ENCODE measurements around the gene DAB1.

- TF ChIP-seq USF1 (IDR thresholded peaks at IDR 0.05; ENCODE audit: borderline replicate concordance, extremely low read length, insufficient read depth, low read depth, low read length) (no peak), RAD51 (IDR thresholded peaks at IDR 0.05) (no peak), NBN (IDR thresholded peaks at IDR 0.05) (no peak), SREBF2 (IDR thresholded peaks at IDR 0.05; ENCODE audit: low read length) (no peak), BHLHE40 (IDR thresholded peaks at IDR 0.05; ENCODE audit: borderline replicate concordance in 1 of 2, low read depth in 2 of 2, low read length in 1 of 2) (no peak), IRF3 (IDR thresholded peaks at IDR 0.05) (no peak), EZH2 (IDR thresholded peaks at IDR 0.05; ENCODE audit: borderline replicate concordance, control insufficient read depth, low read depth, low read length) (no peak), ESRRA (IDR thresholded peaks at IDR 0.05; ENCODE audit: low read length) (no peak), MYC (IDR thresholded peaks at IDR 0.05; ENCODE audit: insufficient read depth, insufficient read length, insufficient replicate concordance, low read length, severe bottlenecking) (no peak), BMI1 (IDR thresholded peaks at IDR 0.05; ENCODE audit: borderline replicate concordance) (no peak)
- TF ChIP-seq, protein P1, sequence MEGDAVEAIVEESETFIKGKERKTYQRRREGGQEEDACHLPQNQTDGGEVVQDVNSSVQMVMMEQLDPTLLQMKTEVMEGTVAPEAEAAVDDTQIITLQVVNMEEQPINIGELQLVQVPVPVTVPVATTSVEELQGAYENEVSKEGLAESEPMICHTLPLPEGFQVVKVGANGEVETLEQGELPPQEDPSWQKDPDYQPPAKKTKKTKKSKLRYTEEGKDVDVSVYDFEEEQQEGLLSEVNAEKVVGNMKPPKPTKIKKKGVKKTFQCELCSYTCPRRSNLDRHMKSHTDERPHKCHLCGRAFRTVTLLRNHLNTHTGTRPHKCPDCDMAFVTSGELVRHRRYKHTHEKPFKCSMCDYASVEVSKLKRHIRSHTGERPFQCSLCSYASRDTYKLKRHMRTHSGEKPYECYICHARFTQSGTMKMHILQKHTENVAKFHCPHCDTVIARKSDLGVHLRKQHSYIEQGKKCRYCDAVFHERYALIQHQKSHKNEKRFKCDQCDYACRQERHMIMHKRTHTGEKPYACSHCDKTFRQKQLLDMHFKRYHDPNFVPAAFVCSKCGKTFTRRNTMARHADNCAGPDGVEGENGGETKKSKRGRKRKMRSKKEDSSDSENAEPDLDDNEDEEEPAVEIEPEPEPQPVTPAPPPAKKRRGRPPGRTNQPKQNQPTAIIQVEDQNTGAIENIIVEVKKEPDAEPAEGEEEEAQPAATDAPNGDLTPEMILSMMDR (IDR thresholded peaks at IDR 0.05 in 2 of 3, conservative IDR thresholded peaks at IDR 0.05 in 1 of 3; ENCODE audit: control insufficient read depth in 2 of 3, extremely low read depth in 1 of 3, insufficient read depth in 1 of 3, low read depth in 3 of 3, low read length in 3 of 3) = no peak
- TF ChIP-seq, protein P2, sequence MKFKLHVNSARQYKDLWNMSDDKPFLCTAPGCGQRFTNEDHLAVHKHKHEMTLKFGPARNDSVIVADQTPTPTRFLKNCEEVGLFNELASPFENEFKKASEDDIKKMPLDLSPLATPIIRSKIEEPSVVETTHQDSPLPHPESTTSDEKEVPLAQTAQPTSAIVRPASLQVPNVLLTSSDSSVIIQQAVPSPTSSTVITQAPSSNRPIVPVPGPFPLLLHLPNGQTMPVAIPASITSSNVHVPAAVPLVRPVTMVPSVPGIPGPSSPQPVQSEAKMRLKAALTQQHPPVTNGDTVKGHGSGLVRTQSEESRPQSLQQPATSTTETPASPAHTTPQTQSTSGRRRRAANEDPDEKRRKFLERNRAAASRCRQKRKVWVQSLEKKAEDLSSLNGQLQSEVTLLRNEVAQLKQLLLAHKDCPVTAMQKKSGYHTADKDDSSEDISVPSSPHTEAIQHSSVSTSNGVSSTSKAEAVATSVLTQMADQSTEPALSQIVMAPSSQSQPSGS (IDR thresholded peaks at IDR 0.05; ENCODE audit: low read length) = no peak
Measured at GRCh38 chr1:57471995-57472394, 48.1 kb upstream of the DAB1 start.
